ENCODE data around the gene FARP1.

GRCh38 chr13:98476106-98476505, 333.2 kb downstream of the FARP1 start:
- TF ChIP-seq POLR2A (IDR thresholded peaks at IDR 0.05) (no peak), CTCF (IDR thresholded peaks at IDR 0.05) (no peak)
